AG09319 (cell line): ENCODE measurements around the gene UNC5CL.

Source experiments
- DNase-seq: peaks from one replicate; pipeline ENCODE4 v3.0.0-alpha.2; 2010; ENCODE audit warnings: low read depth; ENCODE audit errors: extremely low read depth
- CTCF ChIP-seq: IDR thresholded peaks from 2 replicates; pipeline ENCODE4 v1.5.1; 2011; ENCODE audit warnings: low read depth, mild to moderate bottlenecking, inconsistent platforms, low read length, moderate library complexity

UNC5CL gene, protein sequence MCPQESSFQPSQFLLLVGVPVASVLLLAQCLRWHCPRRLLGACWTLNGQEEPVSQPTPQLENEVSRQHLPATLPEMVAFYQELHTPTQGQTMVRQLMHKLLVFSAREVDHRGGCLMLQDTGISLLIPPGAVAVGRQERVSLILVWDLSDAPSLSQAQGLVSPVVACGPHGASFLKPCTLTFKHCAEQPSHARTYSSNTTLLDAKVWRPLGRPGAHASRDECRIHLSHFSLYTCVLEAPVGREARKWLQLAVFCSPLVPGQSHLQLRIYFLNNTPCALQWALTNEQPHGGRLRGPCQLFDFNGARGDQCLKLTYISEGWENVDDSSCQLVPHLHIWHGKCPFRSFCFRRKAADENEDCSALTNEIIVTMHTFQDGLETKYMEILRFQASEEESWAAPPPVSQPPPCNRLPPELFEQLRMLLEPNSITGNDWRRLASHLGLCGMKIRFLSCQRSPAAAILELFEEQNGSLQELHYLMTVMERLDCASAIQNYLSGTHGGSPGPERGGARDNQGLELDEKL

GRCh38 chr6:41039060-41039998, at the start of gene UNC5CL:
Gene UNC5CL (minus strand): TSS chr6:41039221. CDS start chr6:41035074, 4,147 bp downstream.
- no peak for DNase-seq
- peak; percentile 69 for TF ChIP-seq CTCF

GRCh38 chr6:41088451-41088850, 49.4 kb upstream of the UNC5CL start:
- TF ChIP-seq CTCF: no peak
- no peak for DNase-seq

GRCh38 chr6:41085182-41085581, 46.2 kb upstream of the UNC5CL start:
- no peak for TF ChIP-seq CTCF
- DNase-seq: no peak

DNA sequence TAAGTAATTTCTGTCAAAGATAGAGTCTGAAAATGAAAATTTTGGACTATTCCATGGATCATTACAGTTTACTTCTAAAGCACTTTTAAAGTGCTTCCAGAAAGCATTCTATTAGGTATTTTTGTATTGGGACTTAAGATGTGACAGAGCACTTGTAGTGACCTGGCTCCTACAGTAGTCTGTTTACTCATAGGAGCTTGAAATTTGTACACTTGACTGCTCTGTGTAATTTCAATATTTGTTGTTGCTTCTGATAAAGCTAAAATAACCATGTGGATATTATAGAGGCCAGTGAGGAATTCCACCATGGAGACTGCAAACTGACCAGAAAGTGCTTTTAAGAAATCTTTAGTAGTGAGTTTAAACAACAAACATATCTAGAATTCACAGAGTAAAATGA, 44.1 kb upstream of the UNC5CL start:
- no peak for DNase-seq
- no peak for TF ChIP-seq CTCF

GRCh38 chr6:41080621-41081020, 41.6 kb upstream of the UNC5CL start:
- TF ChIP-seq CTCF: no peak
- no peak for DNase-seq

- DNase-seq: no peak
- no peak for TF ChIP-seq CTCF
Measured at GRCh38 chr6:41079080-41079479, 40.1 kb upstream of the UNC5CL start.
